HEK293 (cell line): Measurements from ENCODE around the gene RSL1D1.

Source experiments
- ATF2 ChIP-seq: fragments of 450-650 bp; formaldehyde crosslinking; IDR thresholded peaks from 2 replicates; pipeline ENCODE4 v1.5.1; 2016; ENCODE audit warnings: missing biosample characterization, missing genetic modification characterization, low read depth
- CTCF ChIP-seq: fragments of 450-650 bp; formaldehyde crosslinking; IDR thresholded peaks from 2 replicates; pipeline ENCODE4 v1.5.1; 2016; ENCODE audit warnings: missing biosample characterization, missing genetic modification characterization
- KLF16 ChIP-seq: fragments of 450-650 bp; formaldehyde crosslinking; IDR thresholded peaks from 2 replicates; pipeline ENCODE4 v1.5.1; 2017; ENCODE audit warnings: missing biosample characterization, missing genetic modification characterization
- MEIS1 ChIP-seq: sonication (generic); formaldehyde crosslinking; IDR thresholded peaks from 2 replicates; pipeline ENCODE4 v1.8.1; 2022; ENCODE audit warnings: missing genetic modification reagents, mild to moderate bottlenecking, borderline replicate concordance
- MYNN ChIP-seq: fragments of 450-650 bp; formaldehyde crosslinking; IDR thresholded peaks from 2 replicates; pipeline ENCODE4 v1.5.1; 2016; ENCODE audit warnings: missing biosample characterization, missing genetic modification characterization, borderline replicate concordance
- OVOL3 ChIP-seq: fragments of 450-650 bp; formaldehyde crosslinking; IDR thresholded peaks from 2 replicates; pipeline ENCODE4 v1.5.1; 2016; ENCODE audit warnings: missing biosample characterization, missing genetic modification characterization
- ZNF184 ChIP-seq: fragments of 450-650 bp; IDR thresholded peaks from 2 replicates; pipeline ENCODE4 v1.5.1; 2018; ENCODE audit warnings: missing biosample characterization, mild to moderate bottlenecking, missing genetic modification characterization
- ZNF48 ChIP-seq: fragments of 450-650 bp; formaldehyde crosslinking; IDR thresholded peaks from 2 replicates; pipeline ENCODE4 v1.5.1; 2016; ENCODE audit warnings: missing biosample characterization, missing genetic modification characterization
- ZNF585B ChIP-seq: fragments of 450-650 bp; formaldehyde crosslinking; IDR thresholded peaks from 2 replicates; pipeline ENCODE4 v1.5.1; 2016; ENCODE audit warnings: missing biosample characterization, missing genetic modification characterization
- ZNF600 ChIP-seq: fragments of 450-650 bp; formaldehyde crosslinking; IDR thresholded peaks from 2 replicates; pipeline ENCODE4 v1.5.1; 2016; ENCODE audit warnings: missing biosample characterization, missing genetic modification characterization
- ZNF776 ChIP-seq: fragments of 450-650 bp; formaldehyde crosslinking; IDR thresholded peaks from 2 replicates; pipeline ENCODE4 v1.5.0; 2017; ENCODE audit warnings: missing biosample characterization, missing genetic modification characterization, borderline replicate concordance
- ZNF792 ChIP-seq: fragments of 450-650 bp; formaldehyde crosslinking; IDR thresholded peaks from 2 replicates; pipeline ENCODE4 v1.5.1; 2016; ENCODE audit warnings: missing biosample characterization, missing genetic modification characterization
- ZSCAN5A ChIP-seq: fragments of 450-650 bp; formaldehyde crosslinking; IDR thresholded peaks from 2 replicates; pipeline ENCODE4 v1.5.1; 2016; ENCODE audit warnings: missing biosample characterization, missing genetic modification characterization
- TF ChIP-seq, protein P1 (sequence below): fragments of 450-650 bp; formaldehyde crosslinking; IDR thresholded peaks from 2 replicates; pipeline ENCODE4 v1.5.1; 2016; ENCODE audit warnings: missing biosample characterization, missing genetic modification characterization

- TF ChIP-seq CTCF (no peak), KLF16 (tag by site-specific recombination) (peak; percentile 16; the same call in 1 of the 2 replicates), MYNN (tag by site-specific recombination) (no peak), ZSCAN5A (no peak; the same call in 1 of the 2 replicates), ZNF48 (no peak), ZNF776 (tag by site-specific recombination) (no peak), ZNF184 (tag by site-specific recombination) (no peak), ZNF585B (tag by site-specific recombination) (no peak), ZNF600 (tag by site-specific recombination) (no peak; the same call in 1 of the 2 replicates), MEIS1 (CRISPR knock-in tag) (0 out of 2 replicates have a peak, but pooled peaks have one; percentile 53), ZNF792 (tag by site-specific recombination) (no peak), OVOL3 (tag by site-specific recombination) (no peak), ATF2 (tag by site-specific recombination) (no peak)
- TF ChIP-seq, protein P1, sequence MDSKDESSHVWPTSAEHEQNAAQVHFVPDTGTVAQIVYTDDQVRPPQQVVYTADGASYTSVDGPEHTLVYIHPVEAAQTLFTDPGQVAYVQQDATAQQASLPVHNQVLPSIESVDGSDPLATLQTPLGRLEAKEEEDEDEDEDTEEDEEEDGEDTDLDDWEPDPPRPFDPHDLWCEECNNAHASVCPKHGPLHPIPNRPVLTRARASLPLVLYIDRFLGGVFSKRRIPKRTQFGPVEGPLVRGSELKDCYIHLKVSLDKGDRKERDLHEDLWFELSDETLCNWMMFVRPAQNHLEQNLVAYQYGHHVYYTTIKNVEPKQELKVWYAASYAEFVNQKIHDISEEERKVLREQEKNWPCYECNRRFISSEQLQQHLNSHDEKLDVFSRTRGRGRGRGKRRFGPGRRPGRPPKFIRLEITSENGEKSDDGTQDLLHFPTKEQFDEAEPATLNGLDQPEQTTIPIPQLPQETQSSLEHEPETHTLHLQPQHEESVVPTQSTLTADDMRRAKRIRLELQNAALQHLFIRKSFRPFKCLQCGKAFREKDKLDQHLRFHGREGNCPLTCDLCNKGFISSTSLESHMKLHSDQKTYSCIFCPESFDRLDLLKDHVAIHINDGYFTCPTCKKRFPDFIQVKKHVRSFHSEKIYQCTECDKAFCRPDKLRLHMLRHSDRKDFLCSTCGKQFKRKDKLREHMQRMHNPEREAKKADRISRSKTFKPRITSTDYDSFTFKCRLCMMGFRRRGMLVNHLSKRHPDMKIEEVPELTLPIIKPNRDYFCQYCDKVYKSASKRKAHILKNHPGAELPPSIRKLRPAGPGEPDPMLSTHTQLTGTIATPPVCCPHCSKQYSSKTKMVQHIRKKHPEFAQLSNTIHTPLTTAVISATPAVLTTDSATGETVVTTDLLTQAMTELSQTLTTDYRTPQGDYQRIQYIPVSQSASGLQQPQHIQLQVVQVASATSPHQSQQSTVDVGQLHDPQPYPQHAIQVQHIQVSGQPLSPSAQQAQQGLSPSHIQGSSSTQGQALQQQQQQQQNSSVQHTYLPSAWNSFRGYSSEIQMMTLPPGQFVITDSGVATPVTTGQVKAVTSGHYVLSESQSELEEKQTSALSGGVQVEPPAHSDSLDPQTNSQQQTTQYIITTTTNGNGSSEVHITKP (tag by site-specific recombination), result peak; percentile 40; the same call in 1 of the 2 replicates
Observed at GRCh38 chr16:11851294-11852091, at the start of gene RSL1D1.
